ENCODE results near the gene HORMAD2.

Gene HORMAD2

GRCh38 chr22:30143265-30143664 lies 63.0 kb downstream of the HORMAD2 start:
- in situ Hi-C loops (cut with HindIII; ENCODE audit: low pct_ligation_motif_present, low pct_unique_long_range_greater_than_20kb, low sequenced_read_pairs), result no loop called here
- no peak for DNase-seq

- DNase-seq, result no peak
- in situ Hi-C loops (cut with HindIII; ENCODE audit: low pct_ligation_motif_present, low pct_unique_long_range_greater_than_20kb, low sequenced_read_pairs), result no loop called here
These were observed 64.1 kb downstream of the HORMAD2 start for GRCh38 chr22:30144391-30144790.

- in situ Hi-C loops (cut with HindIII; ENCODE audit: low pct_ligation_motif_present, low pct_unique_long_range_greater_than_20kb, low sequenced_read_pairs), result no loop called here
These were observed 69.9 kb downstream of the HORMAD2 start for GRCh38 chr22:30150212-30150611.

GRCh38 chr22:30158277-30158676 lies 78.0 kb downstream of the HORMAD2 start:
- DNase-seq, result no peak
- in situ Hi-C loops (cut with HindIII; ENCODE audit: low pct_ligation_motif_present, low pct_unique_long_range_greater_than_20kb, low sequenced_read_pairs), result no loop called here

More at GRCh38 chr22:30150212-30150611, 69.9 kb downstream of the HORMAD2 start:
- DNase-seq, result no peak

GRCh38 chr22:30158744-30159500 lies 78.7 kb downstream of the HORMAD2 start:
- in situ Hi-C loops (cut with HindIII; ENCODE audit: low pct_ligation_motif_present, low pct_unique_long_range_greater_than_20kb, low sequenced_read_pairs), result no loop called here
- DNase-seq, result no peak

GRCh38 chr22:30159561-30160353 lies 79.5 kb downstream of the HORMAD2 start:
- in situ Hi-C loops (cut with HindIII; ENCODE audit: low pct_ligation_motif_present, low pct_unique_long_range_greater_than_20kb, low sequenced_read_pairs), result no loop called here
- peak; percentile 58 for DNase-seq

- in situ Hi-C loops (cut with HindIII; ENCODE audit: low pct_ligation_motif_present, low pct_unique_long_range_greater_than_20kb, low sequenced_read_pairs), result no loop called here
- no peak for DNase-seq
These were observed 80.8 kb downstream of the HORMAD2 start for GRCh38 chr22:30161051-30161469.

- in situ Hi-C loops (cut with HindIII; ENCODE audit: low pct_ligation_motif_present, low pct_unique_long_range_greater_than_20kb, low sequenced_read_pairs), result no loop called here
- no peak for DNase-seq
These were observed 87.0 kb downstream of the HORMAD2 start for GRCh38 chr22:30167296-30167695.

GRCh38 chr22:30167734-30168133 lies 87.5 kb downstream of the HORMAD2 start:
- DNase-seq, result no peak

GRCh38 chr22:30169002-30169401 lies 88.7 kb downstream of the HORMAD2 start:
- DNase-seq, result no peak
- in situ Hi-C loops (cut with HindIII; ENCODE audit: low pct_ligation_motif_present, low pct_unique_long_range_greater_than_20kb, low sequenced_read_pairs), result no loop called here

More at GRCh38 chr22:30167734-30168133, 87.5 kb downstream of the HORMAD2 start:
- in situ Hi-C loops (cut with HindIII; ENCODE audit: low pct_ligation_motif_present, low pct_unique_long_range_greater_than_20kb, low sequenced_read_pairs), result no loop called here

GRCh38 chr22:30170129-30170528 lies 89.9 kb downstream of the HORMAD2 start:
- in situ Hi-C loops (cut with HindIII; ENCODE audit: low pct_ligation_motif_present, low pct_unique_long_range_greater_than_20kb, low sequenced_read_pairs), result no loop called here
- DNase-seq, result no peak

- in situ Hi-C loops (cut with HindIII; ENCODE audit: low pct_ligation_motif_present, low pct_unique_long_range_greater_than_20kb, low sequenced_read_pairs), result no loop called here
These were observed 90.7 kb downstream of the HORMAD2 start for GRCh38 chr22:30171008-30171407.

GRCh38 chr22:30175690-30176288 lies 95.5 kb downstream of the HORMAD2 start:
- DNase-seq, result no peak
- in situ Hi-C loops (cut with HindIII; ENCODE audit: low pct_ligation_motif_present, low pct_unique_long_range_greater_than_20kb, low sequenced_read_pairs), result no loop called here

More at GRCh38 chr22:30171008-30171407, 90.7 kb downstream of the HORMAD2 start:
- DNase-seq, result no peak

GRCh38 chr22:30176431-30176830 lies 96.2 kb downstream of the HORMAD2 start:
- DNase-seq, result no peak
- in situ Hi-C loops (cut with HindIII; ENCODE audit: low pct_ligation_motif_present, low pct_unique_long_range_greater_than_20kb, low sequenced_read_pairs), result no loop called here

- in situ Hi-C loops (cut with HindIII; ENCODE audit: low pct_ligation_motif_present, low pct_unique_long_range_greater_than_20kb, low sequenced_read_pairs), result no loop called here
- DNase-seq, result no peak
These were observed 98.2 kb downstream of the HORMAD2 start for GRCh38 chr22:30178181-30179126.

- in situ Hi-C loops (cut with HindIII; ENCODE audit: low pct_ligation_motif_present, low pct_unique_long_range_greater_than_20kb, low sequenced_read_pairs), result no loop called here
- no peak for DNase-seq
These were observed 100.4 kb downstream of the HORMAD2 start for GRCh38 chr22:30180616-30181015.

- in situ Hi-C loops (cut with HindIII; ENCODE audit: low pct_ligation_motif_present, low pct_unique_long_range_greater_than_20kb, low sequenced_read_pairs), result no loop called here
- DNase-seq, result no peak
These were observed 101.4 kb downstream of the HORMAD2 start for GRCh38 chr22:30181459-30182349.

Data from ACHN (cell line).